HG03520 (cell line): ENCODE data around the gene TOP3A.

ENCODE experiments used
- ATAC-seq: cut with Tn5 transposase; IDR thresholded peaks from one replicate; pipeline ENCODE4 v1.9.1; 2021; ENCODE audit warnings: mild to moderate bottlenecking, moderate library complexity; ENCODE audit not compliant: unreplicated experiment

TOP3A gene

DNA sequence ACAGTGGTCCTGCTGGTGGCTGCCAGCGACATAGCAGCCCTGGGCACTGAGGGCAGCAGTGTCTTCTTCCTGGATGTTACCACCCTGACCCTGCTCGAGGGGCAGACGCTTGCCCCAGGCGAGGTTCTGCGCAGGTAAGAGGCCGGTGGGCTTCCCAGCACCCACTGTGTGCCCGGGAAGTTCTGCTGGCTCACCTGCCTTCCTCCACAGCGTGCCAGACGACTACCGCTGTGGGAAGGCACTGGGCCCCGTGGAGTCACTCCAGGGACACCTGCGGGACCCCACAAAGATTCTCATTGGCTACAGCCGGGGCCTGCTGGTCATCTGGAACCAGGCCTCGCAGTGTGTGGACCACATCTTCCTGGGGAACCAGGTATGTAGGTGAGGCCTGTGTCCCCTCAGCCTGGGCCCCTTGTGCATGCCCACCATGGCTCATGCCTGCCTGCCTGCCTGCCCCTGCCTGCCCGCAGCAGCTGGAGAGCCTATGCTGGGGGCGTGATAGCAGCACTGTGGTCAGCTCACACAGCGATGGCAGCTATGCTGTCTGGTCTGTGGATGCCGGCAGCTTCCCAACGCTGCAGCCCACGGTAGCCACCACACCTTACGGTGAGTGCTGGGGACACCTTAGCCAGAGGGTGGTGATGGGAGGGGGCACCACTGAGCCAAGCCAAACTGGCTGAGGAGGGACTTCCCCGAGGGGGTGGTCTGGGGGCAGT is 80.8 kb downstream of the TOP3A start:
- no peak for ATAC-seq

DNA sequence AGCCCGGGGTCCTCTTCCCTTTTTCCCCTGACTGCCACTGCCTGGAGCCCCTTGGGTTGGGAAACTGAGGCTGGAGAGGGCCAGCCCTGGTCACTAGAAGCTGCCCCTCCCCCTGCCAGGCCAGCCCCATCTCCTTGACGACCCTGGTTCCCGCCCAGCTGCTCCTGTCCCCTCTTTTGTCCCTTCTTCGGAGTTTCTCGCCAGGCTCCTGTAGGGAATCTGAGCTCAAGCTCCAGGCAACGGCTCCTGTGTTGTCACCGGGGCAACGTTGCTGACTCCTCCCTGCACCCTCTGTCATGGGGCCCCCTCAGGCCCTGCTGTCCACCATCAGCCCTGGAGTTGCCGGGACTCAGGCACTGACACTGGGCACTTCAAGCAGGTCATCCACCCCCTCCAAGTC is 83.6 kb downstream of the TOP3A start:
- no peak for ATAC-seq

DNA sequence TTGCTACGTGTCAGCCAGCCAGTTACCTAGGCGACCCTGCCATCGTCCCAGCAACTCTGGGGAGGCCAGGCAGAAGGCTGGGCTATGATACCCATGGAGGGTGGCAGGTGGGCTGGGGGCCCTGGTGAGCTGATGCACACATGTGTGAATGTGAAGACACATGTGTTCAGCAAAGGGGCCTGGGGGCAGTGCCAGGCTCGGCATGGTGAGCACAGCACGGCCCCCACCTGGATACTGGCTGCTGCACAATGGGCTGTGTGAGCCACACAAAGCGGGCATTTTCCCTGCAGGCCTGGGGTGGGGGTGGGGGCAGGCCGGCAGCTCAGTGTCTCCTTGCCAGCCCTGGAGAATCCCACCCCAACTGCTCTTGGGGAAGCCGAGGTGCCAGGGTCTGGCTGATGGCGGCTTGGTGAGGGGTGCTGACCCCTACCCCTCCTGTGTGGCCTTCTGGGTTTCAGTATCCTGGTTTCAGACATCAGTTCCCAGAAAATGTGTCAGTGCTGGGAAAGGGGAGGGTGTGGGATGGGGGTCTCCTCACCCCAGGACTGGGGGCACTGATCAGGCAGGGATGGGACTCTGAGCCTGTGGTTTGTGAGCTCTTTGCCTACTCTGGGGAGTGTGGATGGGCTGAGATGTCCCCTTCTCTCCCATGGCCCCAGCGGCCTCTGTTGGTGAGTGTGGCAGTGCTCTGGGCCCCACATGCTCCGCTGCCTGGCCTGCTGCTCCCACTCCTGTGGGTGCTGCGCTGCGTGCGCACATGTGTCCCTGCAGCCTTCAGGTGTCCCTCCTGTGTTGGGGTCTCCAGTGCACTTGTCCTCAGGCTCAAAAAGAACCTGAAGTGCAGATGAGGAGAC is 84.3 kb downstream of the TOP3A start:
- ATAC-seq, result no peak

DNA sequence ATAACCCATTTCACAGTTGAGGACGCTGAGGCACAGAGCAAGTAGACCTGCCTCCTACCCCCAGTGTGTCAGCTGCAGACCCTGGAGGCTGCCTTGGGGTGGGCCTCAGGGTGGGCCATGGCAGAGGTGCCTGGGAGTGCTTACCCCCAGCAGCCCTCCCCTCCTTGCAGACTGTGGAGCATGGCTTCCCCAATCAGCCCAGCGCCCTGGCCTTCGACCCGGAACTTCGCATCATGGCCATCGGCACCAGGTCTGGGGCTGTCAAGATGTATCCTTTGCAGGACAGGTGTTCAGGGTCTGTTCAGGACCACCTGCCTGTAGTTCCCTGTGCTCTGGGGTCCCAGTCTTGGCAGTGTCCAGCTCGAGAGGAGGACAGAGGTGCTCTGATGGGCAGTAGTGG is 85.0 kb downstream of the TOP3A start:
- ATAC-seq, result no peak

DNA sequence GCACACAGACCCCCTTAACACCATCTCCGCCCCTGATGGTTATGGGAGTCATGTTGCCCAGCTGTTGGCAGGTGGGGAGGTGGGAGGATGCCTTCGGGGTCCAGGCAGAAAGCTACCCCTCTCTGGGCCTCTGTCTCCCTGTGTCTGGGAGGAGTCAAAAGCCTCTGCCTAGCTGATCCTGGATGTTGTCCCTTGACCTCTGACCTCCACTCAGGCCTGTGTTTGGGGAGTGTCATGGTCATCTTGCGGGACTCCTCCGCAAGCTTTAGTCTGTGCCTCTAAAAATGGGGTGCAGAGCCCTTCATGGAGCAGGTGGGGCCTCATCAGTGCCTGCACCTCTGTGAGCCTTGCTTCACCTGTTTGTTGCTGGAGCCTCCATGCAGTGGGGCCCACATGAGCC is 85.5 kb downstream of the TOP3A start:
- no peak for ATAC-seq

DNA sequence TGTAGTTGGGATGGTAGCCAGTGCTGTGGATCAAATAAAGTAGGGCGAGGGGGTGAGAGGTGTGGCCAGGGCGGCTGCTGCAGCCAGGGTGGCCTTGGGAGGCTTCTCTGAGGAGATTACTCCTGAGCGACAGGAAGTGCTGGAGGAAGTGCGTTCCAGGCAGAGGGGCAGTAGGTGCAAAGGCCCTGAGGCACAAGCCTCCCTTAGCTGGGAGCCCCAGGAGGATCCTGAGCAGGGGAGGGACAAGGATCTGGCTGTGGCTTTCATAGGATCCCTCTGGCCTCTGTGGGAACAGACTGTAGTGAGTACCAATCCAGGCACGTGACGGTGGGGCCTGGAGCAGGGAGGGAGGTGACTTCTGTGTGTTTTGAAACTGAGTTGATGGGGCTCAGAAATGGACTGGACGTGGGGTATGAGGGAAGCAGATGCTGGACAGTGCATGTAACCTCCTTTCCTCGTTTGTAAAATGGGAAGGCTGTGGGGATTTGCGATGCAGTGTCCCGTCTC is 86.6 kb downstream of the TOP3A start:
- no peak for ATAC-seq

DNA sequence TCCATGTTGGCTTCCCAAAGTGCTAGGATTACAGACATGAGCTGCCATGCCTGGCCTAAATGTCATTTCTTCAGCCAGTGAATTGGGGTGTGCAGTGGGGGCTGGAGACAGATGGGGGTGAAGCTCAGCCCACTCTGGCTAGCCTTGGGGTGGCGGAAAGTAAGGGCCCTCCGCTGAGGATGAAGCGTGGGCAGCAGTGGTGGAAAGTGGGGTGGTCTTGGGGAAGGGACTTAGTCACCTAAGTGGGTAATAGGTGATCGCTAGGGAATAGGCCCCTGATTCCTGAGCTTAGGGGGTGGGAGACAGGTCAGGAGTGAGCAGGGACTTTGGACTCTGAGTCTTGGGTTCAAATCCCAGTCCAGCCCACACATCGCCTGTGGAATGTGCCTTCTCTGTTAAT is 87.2 kb downstream of the TOP3A start:
- no peak for ATAC-seq

DNA sequence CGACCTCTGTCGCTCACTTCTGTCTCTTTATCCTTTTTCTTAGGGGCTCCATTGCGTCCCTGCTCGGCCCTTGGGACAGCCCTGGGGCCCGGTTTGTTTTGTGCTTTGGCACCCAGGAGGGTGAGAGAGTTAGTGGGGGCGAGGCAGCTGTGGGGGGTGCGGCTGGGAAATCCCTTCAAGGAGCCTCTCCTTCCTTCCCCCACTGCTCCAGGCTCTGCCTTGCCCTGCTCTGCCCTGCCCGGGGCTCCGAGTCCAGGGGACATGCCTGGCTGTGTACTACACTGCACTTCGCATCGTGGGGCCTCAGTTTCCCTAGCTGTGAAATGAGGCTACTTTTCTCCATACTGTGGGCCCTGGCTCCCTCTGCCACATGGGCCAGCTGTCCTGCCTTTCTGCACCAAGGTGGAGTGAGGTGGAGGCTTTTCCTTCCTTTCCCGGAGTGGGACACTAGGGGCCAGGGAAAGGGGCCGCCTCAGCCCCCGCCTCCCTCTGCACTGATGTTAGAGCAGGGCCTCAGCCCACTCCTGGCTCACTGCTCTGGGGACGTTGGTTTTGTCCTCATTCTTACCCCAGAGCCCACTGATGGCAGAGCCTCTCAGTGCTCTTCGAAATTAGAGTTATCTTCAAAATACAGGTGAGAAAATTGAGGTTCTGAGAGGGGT is 88.4 kb downstream of the TOP3A start:
- no peak for ATAC-seq

DNA sequence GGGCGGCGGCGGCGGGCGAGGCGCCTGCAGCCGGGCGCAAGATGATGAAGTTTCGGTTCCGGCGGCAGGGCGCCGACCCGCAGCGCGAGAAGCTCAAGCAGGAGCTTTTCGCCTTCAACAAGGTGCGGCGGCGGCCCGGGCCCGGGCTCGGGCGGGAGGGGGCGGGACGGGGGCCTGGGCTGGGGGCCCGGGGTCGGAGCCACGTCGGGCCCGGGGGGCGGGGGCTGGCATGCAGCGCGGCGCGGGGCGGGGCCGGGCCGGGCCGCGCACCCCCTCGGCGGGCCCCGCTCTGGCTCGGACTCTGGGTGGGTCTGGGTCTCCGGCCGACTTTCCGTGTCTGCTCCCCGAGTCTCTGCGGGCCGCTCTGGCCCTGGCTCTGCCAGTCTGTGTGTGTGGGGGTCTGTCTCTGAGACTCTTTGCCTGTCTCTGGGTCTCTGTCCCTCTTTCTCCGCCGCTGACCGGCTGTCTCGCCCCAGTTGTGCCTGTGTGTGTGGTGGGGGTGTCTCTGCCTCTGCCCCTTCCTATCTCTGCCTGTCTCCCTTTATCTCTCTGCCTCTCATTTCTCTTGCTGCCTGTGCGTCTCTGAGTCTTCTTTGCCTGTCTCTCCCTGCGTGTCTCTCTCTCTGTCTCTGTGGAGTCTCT is 89.0 kb downstream of the TOP3A start:
- peak; percentile 24 for ATAC-seq

DNA sequence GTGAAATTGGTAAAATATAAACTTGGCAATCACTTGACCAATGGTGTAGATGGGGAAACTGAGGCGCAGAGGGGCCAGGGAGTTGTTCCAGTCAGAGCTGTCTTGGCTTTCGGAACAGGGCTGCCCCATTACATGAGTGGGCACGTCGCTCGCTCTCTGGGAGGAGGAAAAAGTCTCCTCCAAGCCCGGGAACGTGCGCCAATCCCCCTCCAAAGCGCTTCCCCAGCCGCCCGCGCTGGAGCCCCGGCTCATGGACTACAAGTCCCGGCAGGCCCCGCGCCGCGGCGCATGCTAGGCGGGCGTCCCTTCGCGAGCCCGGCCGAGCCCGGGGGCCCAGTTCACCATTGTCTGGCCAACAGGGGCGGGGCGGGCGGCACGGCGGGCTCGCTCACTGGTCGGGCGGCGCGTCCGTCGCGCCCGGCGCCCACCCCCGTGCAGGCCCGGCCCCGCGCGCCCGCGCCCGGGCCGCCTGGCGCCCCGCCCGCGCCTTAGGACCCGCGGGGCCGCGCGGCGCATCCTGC is 89.6 kb downstream of the TOP3A start, which contains the start of gene LLGL1:
LLGL1 (plus strand) TSS at position 515 of the 521 bp plus-strand sequence. CDS start 48 bp downstream, outside the sequence.
- peak; percentile 85 for ATAC-seq

DNA sequence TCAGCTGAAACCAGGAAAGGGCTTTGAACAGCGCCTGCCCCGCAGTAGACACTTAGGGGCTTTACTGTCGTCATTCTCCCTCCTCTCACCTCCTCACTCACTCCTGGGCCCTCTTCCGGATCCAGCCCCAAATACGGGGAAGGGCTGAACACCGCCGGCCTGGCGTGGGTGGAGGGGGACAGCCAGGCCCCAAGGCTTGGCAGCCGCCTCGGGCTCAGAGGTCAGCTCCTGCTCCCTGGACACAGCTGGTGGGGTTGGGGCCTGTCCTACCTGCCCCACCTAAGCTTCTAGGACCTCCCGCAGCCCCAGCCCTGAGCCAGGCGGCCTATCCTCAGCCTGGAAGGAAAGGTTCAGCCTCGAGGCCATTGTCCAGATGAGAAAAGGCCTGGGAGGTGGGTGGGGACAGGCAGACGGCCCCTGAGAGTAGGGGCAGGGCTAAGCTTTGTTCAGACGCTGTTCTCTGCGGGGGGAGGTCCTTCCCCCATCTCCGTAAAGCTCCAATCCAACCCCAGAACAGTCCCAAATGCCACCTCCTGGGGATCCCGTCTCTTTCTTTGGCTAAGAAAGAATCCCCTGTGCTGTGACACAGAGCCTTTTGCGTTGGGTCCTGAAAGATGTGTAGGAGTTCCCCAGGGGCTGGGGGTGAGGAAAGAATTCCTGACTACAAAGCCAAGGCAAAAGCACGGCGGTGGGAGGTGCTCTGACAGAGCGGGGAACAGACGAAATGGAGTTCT is 90.2 kb downstream of the TOP3A start:
- ATAC-seq, result no peak

DNA sequence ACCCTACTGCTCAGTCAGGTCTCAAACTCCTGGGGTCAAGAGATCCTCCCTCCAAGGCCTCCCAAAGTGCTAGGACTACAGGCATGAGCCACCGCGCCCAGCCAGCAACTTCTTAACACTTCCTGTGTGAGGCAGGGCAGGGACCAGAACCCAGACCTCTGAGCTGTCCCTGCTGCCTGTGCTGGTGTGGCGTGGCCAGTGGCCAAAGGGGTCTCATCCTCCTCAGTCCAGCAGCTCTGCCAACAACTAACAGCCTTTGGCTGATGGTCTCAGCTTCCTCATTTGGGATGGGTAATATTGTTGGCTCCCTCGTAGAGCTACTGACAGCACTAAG is 90.8 kb downstream of the TOP3A start:
- ATAC-seq, result no peak
